SW480 (cell line): ENCODE data around the gene ADAP1.
"Not testable (repeated sequence)": the region's sequence is repeated elsewhere in the genome, so short reads cannot be mapped to it uniquely, and the experiment has no call there.

ENCODE experiments used
- DNase-seq: peaks from one replicate; pipeline ENCODE4 v3.0.0-alpha.2; 2016; ENCODE audit warnings: low spot score

Gene ADAP1

GRCh38 chr7:974820-975681, 20.6 kb upstream of the ADAP1 start, which contains the start of gene COX19:
COX19 (minus strand) TSS chr7:975549; CDS start chr7:975509, 40 bp downstream.
- DNase-seq, result peak; percentile 89

DNA sequence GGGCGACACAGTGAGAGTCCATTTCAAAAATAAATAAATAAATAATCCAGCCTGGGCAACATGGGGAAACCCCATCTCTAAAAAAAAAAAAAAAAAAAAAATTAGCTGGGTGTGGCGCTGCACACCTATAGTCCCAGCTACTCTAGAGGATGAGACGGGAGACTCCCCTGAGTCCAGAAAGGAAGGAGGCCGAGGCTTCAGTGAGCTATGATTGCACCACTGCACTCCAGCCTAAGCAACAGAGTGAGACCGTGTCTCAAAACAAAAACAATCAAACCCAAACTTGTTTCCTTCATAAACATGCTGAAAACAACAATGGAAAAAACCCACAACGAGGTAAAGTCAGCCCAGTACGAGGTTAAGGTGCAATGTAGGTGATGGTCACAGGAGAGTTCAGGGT, 19.7 kb upstream of the ADAP1 start:
- DNase-seq, result peak; percentile 52

- DNase-seq, result no peak
Measured at GRCh38 chr7:973312-973711, 18.8 kb upstream of the ADAP1 start.

DNA sequence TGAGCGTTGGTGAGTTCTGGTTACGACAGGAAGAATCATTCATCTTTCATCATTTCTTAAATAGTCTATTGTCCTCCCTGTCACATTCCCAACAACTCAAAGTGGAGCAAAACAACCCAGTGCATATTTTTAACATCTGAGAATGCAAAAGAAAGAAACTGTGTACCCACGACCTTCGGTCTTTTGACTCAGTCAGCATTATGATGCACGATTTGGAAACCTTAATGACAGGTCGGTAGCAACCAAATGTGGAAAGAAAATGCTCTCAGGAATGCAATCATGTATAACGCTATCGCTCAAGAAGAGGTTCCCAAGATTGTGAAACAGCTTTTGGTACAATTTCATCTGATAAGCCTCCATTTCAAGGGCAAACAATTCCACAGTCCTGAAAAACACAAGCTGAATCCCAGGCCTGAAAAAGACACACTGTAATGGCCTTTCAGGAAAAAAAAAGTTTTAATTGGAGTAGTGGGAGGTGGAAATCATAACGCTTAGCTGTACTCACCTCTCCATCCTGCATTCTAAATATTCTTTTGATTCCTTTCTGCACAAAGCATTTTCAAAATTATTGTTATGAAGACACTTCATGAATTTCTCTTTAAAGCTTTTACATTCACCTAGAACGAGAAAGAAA, 18.3 kb upstream of the ADAP1 start:
- DNase-seq, result no peak

GRCh38 chr7:972110-972509, 17.6 kb upstream of the ADAP1 start:
- DNase-seq, result no peak

DNA sequence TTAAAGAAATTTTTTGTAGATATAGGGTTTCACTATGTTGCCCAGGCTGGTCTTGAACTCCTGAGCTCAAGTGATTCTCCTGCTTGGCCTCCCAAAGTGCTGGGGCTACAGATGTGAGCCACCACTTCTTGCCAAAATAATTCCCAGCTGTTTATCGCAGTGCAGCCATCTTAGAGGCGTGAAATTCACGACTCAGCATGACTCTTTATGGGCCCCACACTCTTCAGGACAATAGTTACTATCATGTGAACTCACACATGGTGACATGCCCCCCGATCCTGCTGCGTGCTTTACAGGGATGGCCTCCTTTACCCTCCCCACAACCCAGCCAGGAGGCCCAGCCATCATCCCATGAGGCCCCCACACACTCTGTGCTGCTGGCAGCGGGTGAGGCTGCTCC, 16.3 kb upstream of the ADAP1 start:
- DNase-seq, result no peak

GRCh38 chr7:969403-969802, 14.9 kb upstream of the ADAP1 start:
- DNase-seq, result no peak

DNA sequence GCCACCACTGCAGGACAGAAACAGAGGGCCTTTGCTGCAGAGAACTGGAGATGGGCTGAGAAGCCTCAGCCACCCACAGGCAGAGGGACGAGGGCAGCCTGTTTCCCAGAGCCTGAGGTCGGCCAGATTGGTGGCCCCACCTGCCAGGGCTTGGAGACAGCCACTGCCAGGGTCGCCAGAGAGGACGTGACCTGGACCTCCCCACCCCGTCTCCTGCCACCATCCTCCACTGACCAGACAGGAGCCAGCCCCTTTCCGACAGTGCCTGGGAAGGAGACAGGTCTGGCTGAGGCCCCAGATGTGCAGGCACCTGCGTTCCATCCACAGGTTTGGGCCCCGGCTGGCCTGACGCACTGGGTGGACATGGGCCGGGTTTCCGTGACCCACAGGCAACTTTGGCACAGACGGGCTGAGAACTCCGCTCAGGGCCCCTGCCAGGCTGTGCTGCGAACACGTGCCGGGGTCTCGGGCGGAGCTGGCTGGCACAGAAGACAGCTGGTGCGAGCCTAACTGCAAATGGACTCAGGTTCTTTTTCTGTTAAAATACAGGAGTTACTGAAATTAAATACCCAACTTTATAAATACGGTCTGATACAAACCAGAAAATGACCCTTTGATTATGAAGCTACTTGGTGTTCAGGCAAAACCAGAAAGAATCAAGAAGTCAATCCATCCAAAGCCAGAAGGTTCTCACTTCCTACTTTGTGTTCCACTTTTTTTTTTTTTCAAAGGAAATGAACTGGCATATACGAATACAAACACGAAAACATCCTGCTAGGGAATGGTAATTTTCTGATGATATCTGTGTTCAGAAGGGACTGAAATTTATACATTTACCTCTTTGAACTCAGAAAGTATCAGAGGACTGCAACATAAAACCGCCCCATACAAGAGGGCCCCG, 14.0 kb upstream of the ADAP1 start:
- no peak for DNase-seq

DNA sequence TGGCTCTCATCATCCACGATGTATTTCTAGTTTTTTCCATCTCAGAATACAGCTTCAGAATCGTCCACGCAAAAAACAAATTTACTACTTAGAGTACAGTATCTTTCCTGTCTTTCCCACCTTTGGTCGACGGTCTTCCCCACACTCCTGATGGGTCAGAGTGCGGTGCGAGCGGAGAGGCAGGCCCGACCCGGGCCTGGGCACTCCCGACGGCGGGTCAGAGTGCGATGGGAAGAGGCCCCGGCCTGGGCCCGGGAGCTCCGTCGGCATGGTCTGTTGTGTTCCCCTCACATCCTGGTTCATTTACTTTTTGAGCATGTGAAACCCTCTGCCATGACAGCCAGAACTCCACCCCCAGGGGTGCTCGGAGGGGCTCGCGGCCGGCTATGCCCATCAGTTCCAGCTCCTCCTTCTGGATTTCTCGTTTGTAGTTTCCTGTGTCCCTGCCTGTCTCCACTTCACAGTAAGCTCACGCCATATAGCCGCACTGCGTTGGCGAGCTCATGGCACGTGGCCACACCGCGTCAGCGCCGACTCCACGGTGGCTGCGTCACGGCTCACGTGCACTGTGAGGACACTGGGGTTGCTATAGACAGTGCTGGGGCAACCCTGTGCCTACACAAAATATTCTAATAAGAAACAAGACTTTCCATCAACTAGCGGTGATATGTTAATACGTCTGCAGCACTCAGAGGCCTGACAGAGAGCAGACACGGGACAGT, 13.0 kb upstream of the ADAP1 start:
- no peak for DNase-seq

DNA sequence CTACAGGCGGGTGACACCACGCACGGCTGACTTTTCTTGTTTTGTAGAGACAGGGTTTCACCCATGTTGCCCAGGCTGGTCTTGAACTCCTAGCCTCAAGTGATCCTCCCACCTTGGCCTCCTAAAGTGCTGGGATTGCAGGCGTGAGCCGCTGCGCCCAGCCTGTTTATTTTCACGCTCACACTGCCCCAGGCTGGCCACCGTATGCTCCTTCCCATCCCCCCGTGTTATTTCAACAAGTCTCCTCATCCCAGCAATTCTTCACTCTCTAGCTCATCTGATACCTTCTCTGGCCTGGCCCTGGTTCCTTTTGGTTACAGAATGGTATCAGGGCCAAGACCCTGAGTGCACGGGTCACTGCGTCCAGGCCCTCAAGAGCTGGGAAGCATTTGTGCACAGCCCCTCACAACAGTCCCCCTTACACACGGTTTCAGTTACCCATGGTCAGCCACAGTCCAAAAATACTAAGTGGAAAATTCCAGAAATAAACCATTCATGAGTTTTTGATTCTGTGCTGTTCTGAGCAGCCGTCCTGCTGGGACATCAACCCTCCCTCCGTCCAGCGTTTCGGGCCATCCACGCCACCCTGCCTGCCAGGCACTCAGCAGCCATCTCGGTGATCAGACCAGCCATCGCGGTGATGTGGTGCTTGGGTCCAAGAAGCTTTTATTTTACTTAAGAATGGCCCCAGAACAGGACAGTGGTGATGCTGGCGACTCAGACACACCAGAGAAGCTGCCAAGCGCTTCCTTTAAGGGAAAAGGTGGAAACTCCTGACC, 12.0 kb upstream of the ADAP1 start:
- DNase-seq, result no peak

DNA sequence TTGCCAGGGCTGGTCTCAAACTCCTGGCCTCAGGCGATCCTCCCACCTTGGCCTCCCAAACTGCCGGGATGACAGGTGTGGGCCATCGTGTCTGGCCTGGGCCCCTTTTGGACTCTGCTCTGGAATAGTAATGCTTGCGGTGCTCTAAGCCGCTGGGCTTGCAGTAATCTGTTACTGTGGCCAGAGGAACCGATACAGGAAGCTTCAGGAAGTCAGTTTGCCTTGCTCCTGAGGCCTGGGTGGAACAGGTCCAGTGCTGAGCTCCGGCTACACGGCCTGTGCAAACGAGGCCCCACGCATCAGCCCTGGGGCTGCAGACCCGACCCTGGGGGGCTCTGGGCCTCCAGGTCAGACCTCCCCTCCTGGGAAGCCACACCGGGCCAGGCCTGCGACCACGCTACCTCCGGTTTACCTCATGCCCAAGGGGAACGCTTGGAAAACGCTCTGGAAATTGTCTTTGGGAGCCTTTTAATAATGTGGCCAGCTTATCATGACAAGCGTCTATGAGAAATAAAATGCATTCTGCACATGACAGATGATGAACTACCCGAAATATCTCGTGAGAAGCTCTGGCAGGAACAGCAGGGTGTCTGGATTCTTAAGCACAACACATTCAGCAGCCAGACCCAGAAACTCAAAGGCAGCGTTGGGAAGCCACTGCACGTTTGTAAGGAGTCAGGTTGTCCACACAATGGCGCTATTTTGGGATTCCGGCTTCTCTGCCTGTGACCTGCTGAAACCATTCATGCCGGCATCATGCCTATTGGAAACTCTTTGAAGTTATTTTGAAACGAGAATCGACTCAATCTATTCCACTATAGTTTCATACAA, 10.1 kb upstream of the ADAP1 start:
- peak; percentile 62 for DNase-seq

- DNase-seq, result no peak
Measured at GRCh38 chr7:963236-964078, 9.0 kb upstream of the ADAP1 start.

GRCh38 chr7:962401-963081, 8.1 kb upstream of the ADAP1 start:
- DNase-seq, result no peak

GRCh38 chr7:961546-962400, 7.3 kb upstream of the ADAP1 start:
- DNase-seq, result no peak

DNA sequence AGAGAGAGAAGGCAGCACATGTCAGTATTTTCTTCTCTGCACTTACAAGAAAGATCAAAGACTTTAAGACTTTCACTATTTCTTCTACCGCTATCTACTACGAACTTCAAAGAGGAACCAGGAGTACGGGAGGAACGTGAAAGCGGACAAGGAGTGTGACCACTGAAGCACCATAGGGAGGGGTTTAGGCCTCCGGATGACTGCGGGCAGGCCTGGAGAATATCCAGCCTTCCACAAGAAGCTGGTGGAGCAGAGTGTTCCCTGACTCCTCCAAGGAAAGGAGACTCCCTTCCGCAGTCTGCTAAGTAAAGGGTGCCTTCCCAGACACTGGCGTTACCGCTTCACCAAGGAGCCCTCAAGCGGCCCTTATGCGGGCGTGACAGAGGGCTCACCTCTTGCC, 6.5 kb upstream of the ADAP1 start:
- DNase-seq, result not testable (repeated sequence)

GRCh38 chr7:960269-960871, 5.9 kb upstream of the ADAP1 start:
- DNase-seq, result no peak

- DNase-seq, result not testable (repeated sequence)
Measured at GRCh38 chr7:959740-960139, 5.3 kb upstream of the ADAP1 start.
